HG03354 (cell line): ENCODE measurements around the gene RPIA.
"Not testable (repeated sequence)": the region's sequence is repeated elsewhere in the genome, so short reads cannot be mapped to it uniquely, and the experiment has no call there.

Experiments
- ATAC-seq: cut with Tn5 transposase; IDR thresholded peaks from one replicate; pipeline ENCODE4 v1.9.1; 2021; ENCODE audit warnings: mild to moderate bottlenecking; ENCODE audit not compliant: unreplicated experiment, poor library complexity, severe bottlenecking

Gene RPIA

DNA sequence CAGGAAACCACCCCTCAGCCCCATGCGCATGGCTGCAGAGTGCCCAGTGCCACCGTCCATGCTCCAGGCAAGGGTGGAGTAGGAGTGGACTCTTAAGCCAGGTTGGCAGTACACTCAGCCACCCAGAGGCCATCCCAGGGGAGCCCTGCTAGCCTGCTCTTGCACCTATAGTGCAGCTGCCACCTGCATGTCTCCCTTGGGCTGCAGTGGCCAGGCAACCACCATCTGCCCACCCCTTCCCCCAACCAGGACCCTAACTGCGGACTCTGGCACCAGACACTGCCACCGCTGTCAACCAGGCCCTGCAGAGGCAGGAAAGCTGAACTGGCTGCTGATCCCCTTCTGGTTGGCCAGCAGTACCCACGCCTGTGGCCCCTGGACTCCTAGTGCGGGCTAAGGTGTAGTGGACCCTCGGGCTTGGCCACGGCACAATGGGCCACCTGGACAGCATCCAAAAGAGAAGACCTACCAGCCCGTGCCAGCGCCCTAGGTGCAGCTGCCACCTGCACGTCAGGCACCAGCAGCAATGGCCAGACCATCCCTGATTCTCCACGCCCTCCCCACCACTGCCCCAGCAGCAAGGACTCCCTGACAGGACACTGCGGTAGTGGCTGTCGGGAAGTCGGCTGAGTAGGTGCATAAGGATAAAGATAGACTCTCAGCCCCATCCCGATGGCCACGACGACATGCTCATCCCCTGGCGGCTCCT, 72.8 kb downstream of the RPIA start:
- ATAC-seq: no peak

DNA sequence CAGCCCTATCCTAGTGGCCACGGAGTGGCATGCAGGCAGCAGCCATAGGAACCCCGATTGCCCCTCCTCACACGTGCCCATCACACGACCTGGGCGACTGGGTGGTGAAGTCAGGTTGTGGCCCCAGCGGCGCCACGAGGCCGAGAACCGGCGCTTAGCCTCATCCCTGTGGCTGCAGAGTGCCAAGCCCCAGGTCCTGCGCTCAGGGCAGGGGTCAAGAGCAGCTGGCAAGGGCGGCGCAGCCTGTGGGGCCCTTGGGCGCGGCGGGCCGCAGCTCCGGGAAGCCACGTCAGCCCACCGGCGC, 73.3 kb downstream of the RPIA start:
- peak; percentile 12 for ATAC-seq

DNA sequence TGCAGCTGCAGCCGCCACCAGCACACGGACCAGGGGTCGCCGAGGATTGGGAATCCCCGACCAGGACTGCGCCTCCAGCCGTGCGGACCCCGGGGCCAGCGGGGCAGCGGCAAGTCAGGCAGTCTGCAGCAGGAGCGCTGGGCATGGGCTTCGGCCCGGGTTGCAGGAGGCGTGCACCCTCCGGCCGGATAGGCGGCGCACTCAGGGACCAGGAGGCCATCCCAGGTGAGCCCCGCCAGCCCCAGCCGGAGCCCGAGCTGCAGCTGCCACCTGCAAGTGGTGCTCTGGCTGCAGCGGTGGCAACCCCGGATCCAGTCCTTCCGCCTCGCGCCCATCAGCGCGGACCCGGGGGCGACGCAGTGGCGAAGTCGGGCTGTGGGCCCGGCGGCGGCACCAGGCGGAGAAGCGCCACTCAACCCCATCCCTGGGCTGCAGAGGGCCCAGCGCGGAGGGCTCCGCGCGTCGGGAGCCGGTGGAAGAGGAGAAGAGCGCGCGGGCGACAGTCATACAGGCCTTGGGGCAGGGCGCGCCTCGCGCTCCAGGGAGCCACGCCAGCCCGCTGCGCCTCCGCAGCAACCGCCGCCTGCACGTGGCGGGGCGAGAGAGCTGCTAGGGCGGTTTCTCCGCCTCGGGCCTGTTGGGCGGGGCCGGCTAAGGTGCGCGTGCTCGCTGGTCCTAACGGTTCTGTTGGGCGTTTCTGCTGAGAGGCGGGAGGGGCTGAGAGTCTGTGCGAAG, 73.8 kb downstream of the RPIA start:
- peak; percentile 59 for ATAC-seq

DNA sequence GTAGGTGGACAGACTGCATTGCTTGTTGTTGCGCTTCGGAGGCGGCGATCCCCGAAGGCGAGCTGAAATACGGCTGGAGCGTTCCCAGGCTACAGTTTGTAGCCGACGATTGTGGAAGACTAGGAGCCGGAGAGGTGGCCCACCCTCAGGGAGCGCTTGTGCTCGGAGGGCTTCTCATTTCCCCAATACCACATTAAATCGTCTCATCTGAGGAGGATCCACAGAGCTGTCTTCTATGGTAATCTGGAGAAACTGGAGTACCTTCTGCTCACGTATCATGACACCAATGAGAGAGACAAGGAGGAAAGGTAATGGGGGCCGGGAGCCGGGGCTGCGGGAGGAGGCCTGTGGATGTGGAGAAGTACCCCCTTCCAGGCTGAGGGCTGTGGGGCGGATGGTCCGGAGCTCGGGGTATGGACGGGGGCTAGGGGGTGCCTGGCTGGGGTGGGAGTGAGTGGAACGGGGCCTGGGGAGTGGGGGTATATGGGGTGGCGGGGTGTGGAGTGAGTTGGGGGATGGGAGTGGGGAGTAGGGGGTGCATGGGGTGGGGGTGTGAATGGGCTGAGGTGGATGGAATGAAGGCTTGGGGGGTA, 74.5 kb downstream of the RPIA start:
- not testable (repeated sequence) for ATAC-seq

DNA sequence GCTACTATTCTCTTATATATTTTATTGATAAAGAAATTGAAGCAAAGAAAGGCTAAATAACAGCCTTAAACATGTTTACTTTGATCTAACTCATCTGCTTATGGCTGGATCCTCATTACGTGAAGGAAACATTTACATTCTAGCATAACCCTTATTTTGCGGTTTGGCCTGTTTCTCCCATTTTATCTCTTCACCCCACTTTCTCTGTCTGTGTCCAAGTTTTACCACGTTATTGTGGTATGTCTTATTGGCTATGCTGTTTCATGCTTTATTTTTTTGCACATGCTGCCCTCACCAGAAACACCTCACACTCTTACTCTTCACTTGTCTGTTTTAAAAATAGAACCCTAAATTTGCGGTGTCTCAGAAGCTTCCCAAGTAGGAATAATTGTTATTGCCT, 78.5 kb downstream of the RPIA start:
- no peak for ATAC-seq

DNA sequence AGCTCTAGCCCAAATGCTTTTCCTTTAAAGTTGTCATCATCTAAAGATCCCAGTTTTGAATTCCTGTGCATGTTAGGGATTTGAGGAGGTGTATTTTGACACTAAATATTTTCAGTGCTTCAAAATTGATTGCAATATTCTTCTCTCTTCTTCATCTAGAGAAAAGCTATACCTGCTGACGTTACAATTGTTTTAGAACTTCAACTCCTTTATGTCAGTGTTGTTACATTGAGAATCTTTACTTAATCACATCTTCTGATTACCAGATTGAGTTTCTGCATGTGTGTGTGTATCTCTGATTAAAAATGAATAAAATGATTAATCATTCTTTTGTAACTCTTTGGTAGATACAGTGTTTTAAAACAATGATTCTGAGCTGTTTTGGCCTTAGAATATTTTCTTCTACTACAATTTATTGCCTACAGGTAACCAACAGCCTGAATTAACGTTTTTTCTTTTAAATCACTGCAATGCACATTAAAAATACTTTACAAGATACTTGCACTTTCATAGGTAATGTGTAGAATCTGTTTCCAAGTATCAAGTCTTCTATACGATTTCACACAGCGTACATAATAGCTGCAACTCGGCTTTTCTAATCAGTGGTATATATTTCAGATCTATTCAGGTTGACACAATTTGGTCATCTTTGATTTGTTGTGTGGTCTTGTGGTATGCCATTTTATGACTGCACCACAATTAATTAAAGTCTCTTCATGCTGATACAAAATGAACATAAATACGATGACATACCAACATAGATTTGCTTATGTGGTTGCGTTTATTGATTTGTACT, 82.0 kb downstream of the RPIA start:
- ATAC-seq: not testable (repeated sequence)

DNA sequence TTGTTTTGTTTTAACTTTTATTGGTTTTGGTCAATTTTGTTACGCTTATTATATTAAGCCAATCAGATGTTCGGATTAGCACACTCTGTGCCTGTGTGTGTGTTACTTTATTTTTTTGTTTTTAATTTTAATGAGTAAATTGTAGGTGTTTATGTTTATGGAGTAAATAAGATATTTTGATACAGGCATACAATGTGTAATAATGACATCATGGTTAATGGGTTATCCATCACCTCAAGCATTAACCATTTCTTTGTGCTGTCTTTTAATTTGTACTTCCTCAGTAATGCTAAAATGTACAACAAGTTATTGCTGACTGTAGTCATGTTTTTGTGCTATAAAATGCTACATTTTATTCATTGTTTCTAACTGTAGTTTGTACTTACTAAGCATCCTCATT, 97.7 kb downstream of the RPIA start:
- ATAC-seq: not testable (repeated sequence)

DNA sequence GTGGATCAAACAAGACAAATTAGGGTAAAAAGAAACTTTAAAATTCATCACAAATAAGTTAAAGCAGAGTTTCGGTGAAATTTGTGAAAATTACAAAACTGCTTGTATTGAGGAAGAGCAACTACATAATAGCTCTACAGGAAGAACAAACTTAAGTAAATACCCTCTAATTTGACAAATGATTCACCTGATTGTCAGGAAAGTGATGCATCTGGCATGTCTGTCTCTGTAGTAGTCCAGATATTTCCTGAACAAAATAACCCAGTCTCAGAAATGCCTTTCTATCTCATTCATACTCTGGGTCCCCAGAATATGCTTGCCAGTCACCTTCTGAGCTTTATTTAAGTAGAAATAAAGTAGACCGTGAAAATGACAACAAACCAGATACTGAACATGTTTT, 104.5 kb downstream of the RPIA start:
- ATAC-seq: peak; percentile 66

DNA sequence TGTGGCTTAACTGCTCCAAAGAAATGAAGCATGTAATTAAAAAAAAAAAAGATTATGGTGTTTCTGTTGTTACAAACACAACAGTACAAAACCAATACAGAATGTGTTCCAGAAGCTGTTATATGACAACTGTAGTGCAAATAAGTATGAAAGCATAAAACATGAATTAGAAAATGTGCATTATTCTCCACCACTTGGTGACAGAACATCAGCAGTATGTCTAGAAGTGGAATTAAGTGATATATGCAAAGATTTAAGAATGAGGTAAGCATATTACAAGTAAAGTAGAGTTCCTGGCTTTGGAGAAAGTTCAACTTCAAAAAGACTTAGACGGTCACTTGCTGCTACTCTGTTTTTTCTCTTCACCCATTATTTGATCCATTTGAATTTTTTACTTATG, 105.0 kb downstream of the RPIA start:
- not testable (repeated sequence) for ATAC-seq

DNA sequence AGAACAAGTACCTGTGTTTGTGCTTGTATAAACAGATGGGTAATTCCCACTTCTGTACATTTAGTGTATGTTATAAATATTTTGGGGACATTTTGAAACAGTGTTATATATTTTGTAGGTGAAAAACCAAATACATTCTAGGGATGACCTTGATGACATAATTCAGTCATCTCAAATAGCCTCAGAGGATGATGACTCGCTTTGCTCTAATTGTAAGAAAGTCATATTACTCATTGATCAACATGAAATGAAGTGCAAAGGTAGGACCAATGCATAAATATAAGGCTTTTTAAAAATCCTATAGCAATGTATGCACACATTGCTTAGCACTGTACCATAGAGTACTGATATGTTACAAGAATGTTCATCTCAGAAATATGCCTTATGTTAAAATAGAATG, 105.7 kb downstream of the RPIA start:
- ATAC-seq: not testable (repeated sequence)
